SK-N-SH treated with all-trans-retinoic acid at 6 μM for 48 hours (cell line): Measurements from ENCODE around the gene CRLF1.

Experiments
- CSRNP3 ChIP-seq: fragments of 250-450 bp; sonication (Bioruptor Pico); IDR thresholded peaks from 2 replicates; pipeline ENCODE4 v1.5.1; 2021; ENCODE audit warnings: mild to moderate bottlenecking, moderate library complexity
- ESRRG ChIP-seq: fragments of 250-450 bp; sonication (Bioruptor Pico); IDR thresholded peaks from 2 replicates; pipeline ENCODE4 v1.6.1; 2021; ENCODE audit warnings: mild to moderate bottlenecking
- GLIS3 ChIP-seq: fragments of 250-450 bp; sonication (Bioruptor Pico); IDR thresholded peaks from 2 replicates; pipeline ENCODE4 v1.5.0; 2020; ENCODE audit warnings: mild to moderate bottlenecking, moderate library complexity
- PATZ1 ChIP-seq: fragments of 250-450 bp; sonication (Bioruptor Pico); IDR thresholded peaks from 2 replicates; pipeline ENCODE4 v1.8.0; 2020; ENCODE audit warnings: mild to moderate bottlenecking, moderate library complexity, borderline replicate concordance
- TF ChIP-seq, protein P1 (sequence below): fragments of 250-450 bp; sonication (Bioruptor Pico); IDR thresholded peaks from 2 replicates; pipeline ENCODE4 v1.5.1; 2020; ENCODE audit warnings: low read depth, mild to moderate bottlenecking, moderate library complexity

DNA sequence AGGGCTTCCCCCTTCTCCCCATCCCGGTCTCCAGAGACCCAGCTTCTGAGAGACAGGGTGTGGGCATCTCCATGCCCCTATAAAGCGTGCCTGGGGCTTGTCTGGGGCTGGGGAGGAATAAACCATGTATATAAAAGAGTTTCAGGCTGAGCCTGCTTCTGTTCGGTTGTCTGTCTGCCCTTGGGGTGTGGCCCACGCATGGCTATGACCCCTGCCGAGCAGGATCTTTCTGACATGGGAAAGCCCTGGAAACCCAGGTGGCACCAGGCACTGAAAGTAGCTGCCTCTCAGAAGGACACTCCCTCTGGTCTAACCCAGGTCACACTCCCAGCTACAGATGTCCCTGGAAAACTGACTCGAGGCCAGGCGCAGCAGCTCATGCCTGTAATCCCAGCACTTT, 14.3 kb upstream of the CRLF1 start:
- TF ChIP-seq, protein P1, sequence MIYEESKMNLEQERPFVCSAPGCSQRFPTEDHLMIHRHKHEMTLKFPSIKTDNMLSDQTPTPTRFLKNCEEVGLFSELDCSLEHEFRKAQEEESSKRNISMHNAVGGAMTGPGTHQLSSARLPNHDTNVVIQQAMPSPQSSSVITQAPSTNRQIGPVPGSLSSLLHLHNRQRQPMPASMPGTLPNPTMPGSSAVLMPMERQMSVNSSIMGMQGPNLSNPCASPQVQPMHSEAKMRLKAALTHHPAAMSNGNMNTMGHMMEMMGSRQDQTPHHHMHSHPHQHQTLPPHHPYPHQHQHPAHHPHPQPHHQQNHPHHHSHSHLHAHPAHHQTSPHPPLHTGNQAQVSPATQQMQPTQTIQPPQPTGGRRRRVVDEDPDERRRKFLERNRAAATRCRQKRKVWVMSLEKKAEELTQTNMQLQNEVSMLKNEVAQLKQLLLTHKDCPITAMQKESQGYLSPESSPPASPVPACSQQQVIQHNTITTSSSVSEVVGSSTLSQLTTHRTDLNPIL = no peak
- TF ChIP-seq CSRNP3 (CRISPR knock-in tag) (no peak), ESRRG (CRISPR knock-in tag) (no peak), PATZ1 (CRISPR knock-in tag) (no peak), GLIS3 (CRISPR knock-in tag) (no peak)
